Osteoblast (primary cell): Measurements from ENCODE around the gene PAIP1. TPM values are rescaled to one million over a fixed set of nuclear protein-coding genes. Genes with fewer than 3 reads are reported as not detected.

Experiments used
- DNase-seq: peaks from one replicate; pipeline ENCODE4 v3.0.0; 2011; ENCODE audit warnings: low spot score, mixed read lengths; ENCODE audit not compliant: insufficient read length; ENCODE audit errors: missing footprints
- H2AFZ ChIP-seq: 2 replicates; pipeline ENCODE4 v1.6.0; 2011; ENCODE audit warnings: mild to moderate bottlenecking, low read length
- H3K27ac ChIP-seq: 2 replicates; pipeline ENCODE4 v1.5.1; 2011; ENCODE audit warnings: mild to moderate bottlenecking, low read depth, low read length, moderate library complexity
- H3K27me3 ChIP-seq: 2 replicates; pipeline ENCODE4 v1.6.0; 2012; ENCODE audit warnings: mild to moderate bottlenecking, control low read depth, inconsistent platforms, low read length, moderate library complexity; ENCODE audit not compliant: insufficient read depth
- H3K36me3 ChIP-seq: 2 replicates; pipeline ENCODE4 v1.5.1; 2011; ENCODE audit warnings: mild to moderate bottlenecking, low read length, control low read depth, moderate library complexity; ENCODE audit not compliant: insufficient read depth
- H3K4me1 ChIP-seq: 2 replicates; pipeline ENCODE4 v1.5.1; 2011; ENCODE audit warnings: mild to moderate bottlenecking, low read length, control low read depth, moderate library complexity; ENCODE audit not compliant: insufficient read depth
- H3K4me2 ChIP-seq: 2 replicates; pipeline ENCODE4 v1.6.0; 2011; ENCODE audit warnings: mild to moderate bottlenecking, low read length; ENCODE audit not compliant: insufficient read depth
- H3K4me3 ChIP-seq: fragments of 200-600 bp; sonication (generic); 3 replicates; pipeline ENCODE4 v1.5.1; 2012; ENCODE audit warnings: mild to moderate bottlenecking, low read length, inconsistent platforms; ENCODE audit not compliant: insufficient read depth
- H3K79me2 ChIP-seq: 2 replicates; pipeline ENCODE4 v1.6.0; 2012; ENCODE audit warnings: mild to moderate bottlenecking, low read length, control low read depth, inconsistent platforms; ENCODE audit not compliant: insufficient read depth
- H3K9me3 ChIP-seq: 2 replicates; pipeline ENCODE4 v1.5.1; 2011; ENCODE audit warnings: low read depth, low read length, control low read depth
- H4K20me1 ChIP-seq: 2 replicates; pipeline ENCODE4 v1.6.0; 2012; ENCODE audit warnings: mild to moderate bottlenecking, low read length, control low read depth; ENCODE audit not compliant: insufficient read depth
- CTCF ChIP-seq: IDR thresholded peaks from 2 replicates; pipeline ENCODE4 v1.5.1; 2011; ENCODE audit warnings: mild to moderate bottlenecking, low read depth, low read length, moderate library complexity; ENCODE audit errors: extremely low read depth
- total RNA-seq: library from RNA; depleted of rRNA; stranded (reverse); fragments of >200 nt; gene quantifications from 2 replicates; pipeline ENCODE4 v1.2.3, GENCODE V29; 2012

Gene PAIP1
- total RNA-seq, 1 donor = 122 TPM

GRCh38 chr5:43520615-43521014 is 36.3 kb downstream of the PAIP1 start:
- H3K36me3 ChIP-seq = peaks cover 13% of the 10 kb centered on the region
- TF ChIP-seq CTCF = no peak
- H3K79me2 ChIP-seq = no peaks in the 10 kb centered on the region
- no peaks in the 10 kb centered on the region for H4K20me1 ChIP-seq
- DNase-seq = no peak
- no peak overlapping the region for H2AFZ ChIP-seq
- no peak overlapping the region for H3K4me2 ChIP-seq
- no peak overlapping the region for H3K27ac ChIP-seq
- no peaks in the 10 kb centered on the region for H3K27me3 ChIP-seq
- H3K4me3 ChIP-seq = no peak overlapping the region
- peaks cover 4% of the 10 kb centered on the region for H3K4me1 ChIP-seq
- H3K9me3 ChIP-seq = no peaks in the 10 kb centered on the region

- peak overlapping the region; percentile 95 for H3K4me2 ChIP-seq
- H3K27ac ChIP-seq = peak overlapping the region; percentile 100
- H3K4me1 ChIP-seq = peaks cover 19% of the 10 kb centered on the region
- peak overlapping the region; percentile 90 for H2AFZ ChIP-seq
- peaks cover 20% of the 10 kb centered on the region for H3K79me2 ChIP-seq
- H3K4me3 ChIP-seq = peak overlapping the region; percentile 87
- no peaks in the 10 kb centered on the region for H3K36me3 ChIP-seq
- TF ChIP-seq CTCF = no peak
- DNase-seq = no peak
- H3K9me3 ChIP-seq = no peaks in the 10 kb centered on the region
- no peaks in the 10 kb centered on the region for H4K20me1 ChIP-seq
- H3K27me3 ChIP-seq = no peaks in the 10 kb centered on the region
Observed at GRCh38 chr5:43515678-43516048, 41.2 kb downstream of the PAIP1 start.

DNA sequence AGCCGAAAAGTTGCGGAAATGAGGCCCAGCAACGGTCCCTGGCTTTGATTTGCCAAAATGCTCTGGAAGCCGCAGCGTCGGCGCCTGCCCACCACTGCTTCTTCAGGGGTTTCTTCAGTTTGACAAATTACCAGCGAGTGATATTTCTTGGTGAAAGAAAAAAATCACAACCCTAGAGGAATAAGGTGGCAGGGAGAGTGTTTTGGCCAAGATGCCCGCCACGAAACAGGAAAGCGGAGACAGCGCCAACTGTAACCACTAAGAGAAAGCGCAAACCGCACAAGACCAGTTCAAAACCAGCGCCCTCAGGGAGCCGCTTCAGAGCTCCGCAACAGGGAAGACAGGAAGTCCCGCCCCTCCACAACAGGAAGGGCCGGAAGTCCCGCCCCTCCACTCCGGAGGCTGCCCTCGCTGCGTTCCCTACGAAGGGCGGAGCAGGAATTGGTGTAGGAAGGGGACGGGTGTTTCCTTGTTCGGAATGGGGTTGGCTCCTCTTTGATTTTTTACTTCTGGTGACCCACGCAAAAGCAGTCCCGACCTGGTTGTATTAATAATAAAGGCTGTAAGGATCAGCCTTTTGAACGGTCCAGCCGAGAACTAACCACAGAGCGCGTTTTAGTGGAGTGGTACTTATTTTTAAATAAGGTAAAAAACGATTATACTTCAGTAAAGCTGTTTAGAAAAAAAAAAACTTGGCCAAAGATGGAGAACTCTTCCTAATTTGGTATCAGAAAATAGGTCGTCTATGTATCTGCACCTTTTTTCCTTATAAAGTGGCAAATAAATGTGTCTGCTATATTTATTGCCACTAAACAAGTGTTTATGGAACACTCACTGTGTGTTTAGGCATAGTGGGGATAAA is 41.8 kb downstream of the PAIP1 start, which contains the start of gene C5orf34:
TSS of gene C5orf34 (minus strand) at position 333 of the 862 bp plus-strand sequence. CDS start 5,809 bp downstream, outside the sequence.
- H3K79me2 ChIP-seq = peaks cover 20% of the 10 kb centered on the region
- H3K4me1 ChIP-seq = peaks cover 19% of the 10 kb centered on the region
- no peaks in the 10 kb centered on the region for H4K20me1 ChIP-seq
- no peaks in the 10 kb centered on the region for H3K36me3 ChIP-seq
- peak within 1 kb of the TSS; percentile 100 for H3K27ac ChIP-seq
- H3K9me3 ChIP-seq = no peaks in the 10 kb centered on the region
- H2AFZ ChIP-seq = peak within 1 kb of the TSS; percentile 90
- peak within 1 kb of the TSS; percentile 87 for H3K4me3 ChIP-seq
- H3K4me2 ChIP-seq = peak within 1 kb of the TSS; percentile 95
- no peak for TF ChIP-seq CTCF
- H3K27me3 ChIP-seq = no peaks in the 10 kb centered on the region
- peak; percentile 99 for DNase-seq

DNA sequence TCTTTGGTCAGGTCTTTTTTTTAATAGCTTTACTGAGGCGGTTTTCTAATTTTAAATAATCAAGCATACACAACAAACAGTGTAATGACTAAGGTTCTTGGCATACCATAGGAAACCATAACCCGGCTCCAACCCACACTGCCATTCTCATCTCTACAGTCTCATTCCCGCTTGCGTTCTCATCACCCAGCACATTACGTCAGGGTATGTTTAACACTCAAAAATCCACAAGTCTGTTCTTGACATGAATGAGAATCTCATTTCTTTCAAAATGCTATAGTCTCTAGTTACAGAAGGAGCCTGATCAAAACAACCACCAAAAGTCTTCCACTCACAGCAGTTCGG is 42.4 kb downstream of the PAIP1 start:
- Histone ChIP-seq H3K27me3 (no peaks in the 10 kb centered on the region), H3K27ac (peak overlapping the region; percentile 100), H3K79me2 (peaks cover 20% of the 10 kb centered on the region), H3K4me3 (peak overlapping the region; percentile 87), H2AFZ (peak overlapping the region; percentile 88), H3K4me1 (peaks cover 19% of the 10 kb centered on the region), H3K9me3 (no peaks in the 10 kb centered on the region), H3K36me3 (no peaks in the 10 kb centered on the region), H3K4me2 (peak overlapping the region; percentile 95), H4K20me1 (no peaks in the 10 kb centered on the region)
- no peak for TF ChIP-seq CTCF
- peak; percentile 94 for DNase-seq
